Tibial artery (tissue), 4 donors: Measurements from ENCODE around the gene FAM234A.

Experiments used
- DNase-seq, 2 donors: peaks; one replicate each; pipeline ENCODE4 v3.0.0-alpha.2; 2019
- H3K27ac ChIP-seq, 2 donors: fragments of 200-600 bp; sonication (generic) in 1 of 2; 1 replicate in 1 of 2; 2 replicates in 1 of 2; pipeline ENCODE4 v1.5.1; 2018 to 2019; ENCODE audit warnings: mild to moderate bottlenecking in 1 of 2
- H3K27me3 ChIP-seq, 2 donors: fragments of 200-600 bp; sonication (generic) in 1 of 2; one replicate each; pipeline versions ENCODE4 v1.5.1 to v1.6.0; 2016 to 2019
- H3K36me3 ChIP-seq, 3 donors: fragments of 200-600 bp; sonication (generic) in 2 of 3; one replicate each; pipeline ENCODE4 v1.5.1; 2016 to 2019; ENCODE audit warnings: mild to moderate bottlenecking in 2 of 3
- H3K4me1 ChIP-seq, 4 donors: fragments of 200-600 bp; sonication (generic) in 2 of 4; 1 replicate in 3 of 4; 2 replicates in 1 of 4; pipeline ENCODE4 v1.5.1; 2016 to 2019
- H3K4me3 ChIP-seq, 2 donors: fragments of 200-600 bp; sonication (generic) in 1 of 2; 1 replicate in 1 of 2; 2 replicates in 1 of 2; pipeline ENCODE4 v1.5.1; 2018 to 2019; ENCODE audit warnings: mild to moderate bottlenecking in 2 of 2
- H3K9me3 ChIP-seq, 3 donors: fragments of 200-600 bp; sonication (generic) in 1 of 3; one replicate each; pipeline ENCODE4 v1.5.1; 2016 to 2019
- CTCF ChIP-seq, 2 experiments: fragments of 200-600 bp in 1 of 2; fragments of 450-650 bp in 1 of 2; IDR thresholded peaks; one replicate each; pipeline ENCODE4 v1.5.1; 2017 to 2019; ENCODE audit warnings: antibody characterized with exemption in 2 of 2, mild to moderate bottlenecking in 1 of 2, moderate library complexity in 1 of 2
- intact Hi-C: fragments of 100-400 bp; cut with DNase I; formaldehyde crosslinking; loops from one replicate; pipeline ENCODE4 v1.15.0; 2023; ENCODE audit warnings: low total_unique reads

Gene FAM234A

GRCh38 chr16:189604-190186, 44.9 kb upstream of the FAM234A start:
- Histone ChIP-seq H3K4me3 (no peak overlapping the region), H3K4me1 (no peaks in the 10 kb centered on the region), H3K36me3 (peaks cover 70 to 85% (median 72%) of the 10 kb centered on the region in 3 donors), H3K27ac (no peak overlapping the region), H3K9me3 (no peaks in the 10 kb centered on the region), H3K27me3 (no peaks in the 10 kb centered on the region)
- no peak for TF ChIP-seq CTCF (IDR thresholded peaks at IDR 0.05)
- DNase-seq = no peak
- intact Hi-C loops = no loop called here

GRCh38 chr16:191831-192230, 42.8 kb upstream of the FAM234A start:
- Histone ChIP-seq H3K36me3 (peaks cover 92 to 97% (median 93%) of the 10 kb centered on the region in 3 donors), H3K27ac (no peak overlapping the region), H3K4me3 (no peak overlapping the region), H3K4me1 (no peaks in the 10 kb centered on the region), H3K9me3 (no peaks in the 10 kb centered on the region), H3K27me3 (no peaks in the 10 kb centered on the region)
- no peak for DNase-seq
- intact Hi-C loops = no loop called here
- no peak for TF ChIP-seq CTCF (IDR thresholded peaks at IDR 0.05)

GRCh38 chr16:192686-193085, 41.9 kb upstream of the FAM234A start:
- no peak for DNase-seq
- no peak overlapping the region for H3K27ac ChIP-seq
- TF ChIP-seq CTCF (IDR thresholded peaks at IDR 0.05) = no peak
- H3K4me1 ChIP-seq = no peaks in the 10 kb centered on the region
- no peaks in the 10 kb centered on the region for H3K27me3 ChIP-seq
- H3K36me3 ChIP-seq = peaks cover 94 to 99% (median 96%) of the 10 kb centered on the region in 3 donors
- no peaks in the 10 kb centered on the region for H3K9me3 ChIP-seq
- no peak overlapping the region for H3K4me3 ChIP-seq
- intact Hi-C loops = no loop called here

GRCh38 chr16:193441-193840, 41.2 kb upstream of the FAM234A start:
- TF ChIP-seq CTCF (IDR thresholded peaks at IDR 0.05) = no peak
- intact Hi-C loops = no loop called here
- H3K36me3 ChIP-seq = peaks cover 96 to 100% (median 98%) of the 10 kb centered on the region in 3 donors

GRCh38 chr16:194516-194915, 40.1 kb upstream of the FAM234A start:
- peaks cover 96 to 100% (median 100%) of the 10 kb centered on the region in 3 donors for H3K36me3 ChIP-seq
- no peaks in the 10 kb centered on the region for H3K9me3 ChIP-seq
- no peak overlapping the region for H3K27ac ChIP-seq
- intact Hi-C loops = no loop called here
- DNase-seq = no peak
- no peaks in the 10 kb centered on the region for H3K4me1 ChIP-seq
- H3K4me3 ChIP-seq = no peak overlapping the region
- no peaks in the 10 kb centered on the region for H3K27me3 ChIP-seq
- TF ChIP-seq CTCF (IDR thresholded peaks at IDR 0.05) = no peak

More at GRCh38 chr16:193441-193840, 41.2 kb upstream of the FAM234A start:
- Histone ChIP-seq H3K27me3 (no peaks in the 10 kb centered on the region), H3K4me1 (no peaks in the 10 kb centered on the region), H3K4me3 (no peak overlapping the region), H3K9me3 (no peaks in the 10 kb centered on the region), H3K27ac (no peak overlapping the region)
- DNase-seq = no peak

- Histone ChIP-seq H3K27ac (no peak overlapping the region), H3K27me3 (no peaks in the 10 kb centered on the region), H3K36me3 (peaks cover 84 to 97% (median 89%) of the 10 kb centered on the region in 3 donors), H3K9me3 (no peaks in the 10 kb centered on the region), H3K4me1 (no peaks in the 10 kb centered on the region), H3K4me3 (no peak overlapping the region)
- intact Hi-C loops = no loop called here
- TF ChIP-seq CTCF (IDR thresholded peaks at IDR 0.05) = no peak
- DNase-seq = no peak
Measured at GRCh38 chr16:200388-200787, 34.2 kb upstream of the FAM234A start.
